Measurements from ENCODE around the gene DOCK6. TPM values are rescaled to one million over a fixed set of nuclear protein-coding genes. Genes with fewer than 3 reads are reported as not detected.

The DOCK6 gene
- total RNA-seq, 1 experiment from 2014 or later = 23.6 TPM

DNA sequence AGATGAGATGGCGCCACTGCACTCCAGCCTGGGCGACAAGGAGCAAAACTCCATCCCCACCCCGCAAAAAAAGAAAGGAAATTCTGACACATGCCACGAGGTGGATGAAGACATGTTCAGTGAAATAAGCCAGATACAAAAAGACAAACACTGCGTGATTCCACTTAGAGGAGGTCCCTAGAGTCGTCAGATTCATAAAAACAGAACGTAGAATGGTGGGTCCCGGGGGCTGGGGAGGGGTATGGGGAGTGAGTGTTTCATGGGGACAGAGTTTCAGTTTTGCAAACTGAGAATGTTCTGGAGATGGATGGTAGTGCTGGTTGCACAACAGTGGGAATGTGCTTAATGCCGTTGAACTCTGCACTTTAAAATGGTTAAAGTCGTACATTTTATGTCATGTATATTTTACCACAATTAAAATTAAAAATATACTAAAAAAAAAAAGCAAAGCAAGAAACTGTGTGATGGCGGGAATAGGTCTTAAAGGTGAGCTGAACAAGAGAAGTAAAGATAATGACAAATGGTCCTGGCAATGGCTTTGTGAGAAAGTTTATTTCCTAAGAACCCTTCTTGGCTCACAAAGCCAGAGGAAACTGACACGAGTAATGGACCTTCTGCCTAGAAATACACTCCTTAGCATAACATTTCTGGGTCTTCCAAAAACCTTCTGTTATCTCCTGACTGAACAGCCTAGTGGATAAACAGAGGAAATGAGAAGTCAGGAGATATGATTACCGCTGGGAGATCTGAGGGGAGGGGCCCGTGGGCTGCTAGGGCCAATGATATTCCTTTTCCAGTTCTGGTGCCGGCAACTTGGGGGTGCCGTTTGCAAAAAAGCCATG lies 102.5 kb downstream of the DOCK6 start:
- in situ Hi-C loops (cut with HindIII; ENCODE audit: low sequenced_read_pairs) = no loop called here
- no peak for DNase-seq (ENCODE audit: low spot score)

DNA sequence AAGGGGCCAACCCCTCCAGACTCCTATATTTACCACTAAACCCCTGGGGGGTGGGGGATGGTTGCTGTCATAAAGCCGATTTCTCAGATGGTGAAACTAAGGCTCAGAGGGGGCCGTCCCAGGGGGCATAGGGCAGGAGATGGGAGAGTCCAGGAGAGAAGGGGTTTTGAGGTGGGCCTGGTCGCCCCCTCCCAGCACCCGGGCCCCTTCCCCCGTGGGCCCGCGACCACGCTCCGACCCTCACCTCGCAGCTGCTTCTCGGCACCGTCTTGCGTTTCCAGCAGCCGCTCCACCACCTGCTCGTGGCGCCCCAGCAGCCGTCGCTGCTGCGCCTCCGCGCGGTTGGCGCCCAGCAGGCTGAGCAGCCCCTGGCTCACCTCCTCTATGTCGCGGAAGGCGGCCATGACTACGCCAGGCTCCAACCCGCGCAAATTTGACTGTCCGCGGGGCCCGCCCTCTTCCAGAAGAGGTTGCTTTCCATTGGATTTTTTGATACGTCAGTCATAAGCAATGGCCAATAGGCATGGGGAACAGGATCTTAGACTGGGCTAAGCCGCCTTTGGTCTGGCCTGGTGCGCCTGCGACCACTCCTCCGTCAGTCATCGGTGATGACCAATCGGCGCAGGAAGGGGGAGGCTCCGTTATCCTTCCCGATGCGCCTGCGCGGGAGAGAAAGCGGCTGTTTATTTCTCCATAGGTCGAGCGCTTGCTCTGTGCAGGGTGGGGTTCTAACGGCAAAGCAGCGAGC lies 106.8 kb downstream of the DOCK6 start, which contains the start of gene SPC24:
TSS of gene SPC24 (minus strand) at position 410 of the 748 bp plus-strand sequence. CDS start at position 404, 6 bp downstream.
- peak; percentile 100 for DNase-seq (ENCODE audit: low spot score)
- in situ Hi-C loops (cut with HindIII; ENCODE audit: low sequenced_read_pairs) = no loop called here

DNA sequence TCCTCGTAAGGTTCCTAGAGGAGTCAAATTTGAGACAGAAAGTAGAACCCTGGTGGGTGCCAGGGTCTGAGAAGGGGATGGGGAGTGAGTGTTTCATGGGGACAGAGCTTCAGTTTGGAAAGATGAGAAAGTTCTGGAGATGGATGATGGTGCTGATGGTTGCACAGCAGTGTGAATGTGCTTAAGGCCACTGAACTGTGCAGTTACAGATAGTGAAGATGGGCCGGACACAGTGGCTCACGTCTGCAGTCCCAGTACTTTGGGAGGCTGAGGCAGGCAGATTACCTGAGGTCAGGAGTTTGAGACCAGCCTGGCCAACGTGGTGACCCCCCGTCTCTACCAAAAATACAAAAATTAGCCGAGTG lies 107.7 kb downstream of the DOCK6 start:
- no peak for DNase-seq (ENCODE audit: low spot score)
- in situ Hi-C loops (cut with HindIII; ENCODE audit: low sequenced_read_pairs) = no loop called here

DNA sequence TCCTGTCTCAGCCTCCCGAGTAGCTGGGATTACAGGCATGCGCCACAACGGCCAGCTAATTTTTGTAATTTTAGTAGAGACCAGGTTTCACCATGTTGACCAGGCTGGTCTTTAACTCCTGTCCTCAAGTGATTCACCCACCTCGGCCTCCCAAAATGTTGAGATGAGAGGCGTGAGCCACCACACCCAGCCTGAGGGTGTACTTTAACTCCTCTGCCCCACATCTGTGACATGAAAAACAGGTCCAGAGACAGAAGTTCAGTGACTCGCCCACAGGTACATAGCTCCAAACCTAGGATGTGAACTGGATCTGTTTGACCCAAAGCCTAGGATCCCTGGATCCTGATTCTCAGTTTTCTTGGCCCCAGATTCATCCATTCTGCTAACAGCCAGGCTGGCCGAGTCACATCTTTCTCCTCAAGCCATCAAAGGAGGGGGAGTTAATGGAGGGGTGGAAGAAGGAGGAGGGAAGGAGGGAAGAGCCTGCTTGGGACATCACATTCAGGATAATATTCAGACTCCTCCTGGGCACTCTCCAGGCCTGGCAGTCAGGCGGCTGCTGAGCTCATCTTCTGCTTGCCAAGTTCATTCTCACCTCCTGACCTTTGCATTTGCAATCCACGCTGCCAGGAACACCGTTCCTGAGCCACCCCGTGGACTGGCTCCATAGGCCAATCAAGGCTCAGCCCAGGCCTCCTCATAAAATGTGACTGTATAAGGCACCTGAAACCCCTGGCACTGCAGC lies 109.8 kb downstream of the DOCK6 start:
- in situ Hi-C loops (cut with HindIII; ENCODE audit: low sequenced_read_pairs) = no loop called here
- DNase-seq (ENCODE audit: low spot score) = no peak

DNA sequence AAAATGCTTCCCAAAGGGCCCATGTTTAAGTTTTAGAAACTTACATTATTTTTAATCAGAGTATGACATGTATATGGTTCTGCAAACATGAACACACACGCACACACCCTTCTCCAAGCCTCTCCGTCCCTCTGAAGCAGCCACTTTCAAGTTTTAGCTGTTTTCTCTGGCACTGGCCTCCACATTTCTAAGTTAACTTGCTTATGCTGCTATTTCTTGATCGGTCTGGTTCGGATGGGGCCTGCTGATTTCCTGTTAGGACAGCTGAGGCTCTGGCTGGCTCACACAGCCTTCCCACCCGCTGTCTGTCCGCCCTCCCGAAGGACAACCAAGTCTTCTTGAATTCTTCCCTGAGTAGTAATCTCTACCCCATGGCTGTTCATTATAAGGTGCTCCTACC lies 111.1 kb downstream of the DOCK6 start:
- no peak for DNase-seq (ENCODE audit: low spot score)
- in situ Hi-C loops (cut with HindIII; ENCODE audit: low sequenced_read_pairs) = no loop called here

Other genes with a start within 250 kb of the DOCK6 start
- 38.2 and 47.4 TPM in 2 replicates for gene LDLR, start 173.1 kb downstream of the DOCK6 start, total RNA-seq (2014; rRNA removed; shearing (Covaris generic))
- gene SPC24, start 106.7 kb downstream of the DOCK6 start, total RNA-seq (2014; rRNA removed; shearing (Covaris generic)) = 74.0 and 74.7 TPM in 2 replicates
- 122 and 129 TPM in 2 replicates for gene KANK2, start 65.0 kb downstream of the DOCK6 start, total RNA-seq (2014; rRNA removed; shearing (Covaris generic))
- not detected in 2 replicates for gene ANGPTL8, start 22.9 kb downstream of the DOCK6 start, total RNA-seq (2014; rRNA removed; shearing (Covaris generic))
- not detected in 2 replicates for gene TSPAN16, start 33.6 kb upstream of the DOCK6 start, total RNA-seq (2014; rRNA removed; shearing (Covaris generic))
- 18.2 and 18.3 TPM in 2 replicates for gene RAB3D, start 77.1 kb upstream of the DOCK6 start, total RNA-seq (2014; rRNA removed; shearing (Covaris generic))
- gene TMEM205, start 83.7 kb upstream of the DOCK6 start, total RNA-seq (2014; rRNA removed; shearing (Covaris generic)) = 363 and 408 TPM in 2 replicates
- gene CCDC159, start 84.0 kb upstream of the DOCK6 start, total RNA-seq (2014; rRNA removed; shearing (Covaris generic)) = 2.6 TPM in 2 replicates
- gene PLPPR2, start 92.9 kb upstream of the DOCK6 start, total RNA-seq (2014; rRNA removed; shearing (Covaris generic)) = 8.1 and 11.5 TPM in 2 replicates
- gene SWSAP1, start 112.1 kb upstream of the DOCK6 start, total RNA-seq (2014; rRNA removed; shearing (Covaris generic)) = 6.2 and 6.3 TPM in 2 replicates
- 20.3 and 20.9 TPM in 2 replicates for gene EPOR, start 121.8 kb upstream of the DOCK6 start, total RNA-seq (2014; rRNA removed; shearing (Covaris generic))
- not detected in 2 replicates for gene RGL3, start 156.8 kb upstream of the DOCK6 start, total RNA-seq (2014; rRNA removed; shearing (Covaris generic))
- gene ODAD3, start 172.6 kb upstream of the DOCK6 start, total RNA-seq (2014; rRNA removed; shearing (Covaris generic)) = 1.7 and 6.1 TPM in 2 replicates
- gene PRKCSH, start 173.1 kb upstream of the DOCK6 start, total RNA-seq (2014; rRNA removed; shearing (Covaris generic)) = 116 and 141 TPM in 2 replicates
- 0.43 and 2.4 TPM in 2 replicates for gene ELAVL3, start 218.5 kb upstream of the DOCK6 start, total RNA-seq (2014; rRNA removed; shearing (Covaris generic))
- 10.2 and 21.8 TPM in 2 replicates for gene ZNF653, start 243.3 kb upstream of the DOCK6 start, total RNA-seq (2014; rRNA removed; shearing (Covaris generic))

All from G401 (cell line).